ENCODE measurements around the gene RPS19.

RPS19 gene

GRCh38 chr19:41879080-41879479, 19.0 kb downstream of the RPS19 start:
- DNase-seq (ENCODE audit: low spot score) = no peak

GRCh38 chr19:41879670-41880328, 19.7 kb downstream of the RPS19 start:
- DNase-seq (ENCODE audit: low spot score) = no peak

- no peak for DNase-seq (ENCODE audit: low spot score)
Measured at GRCh38 chr19:41880329-41880708, 20.3 kb downstream of the RPS19 start.

- DNase-seq (ENCODE audit: low spot score) = peak; percentile 63
Measured at GRCh38 chr19:41882568-41883462, 22.8 kb downstream of the RPS19 start, which contains the start of gene ARHGEF1. ARHGEF1 (plus strand) TSS chr19:41883184; CDS start chr19:41888083, 4,899 bp downstream.

GRCh38 chr19:41883463-41883820, 23.4 kb downstream of the RPS19 start:
- no peak for DNase-seq (ENCODE audit: low spot score)

DNA sequence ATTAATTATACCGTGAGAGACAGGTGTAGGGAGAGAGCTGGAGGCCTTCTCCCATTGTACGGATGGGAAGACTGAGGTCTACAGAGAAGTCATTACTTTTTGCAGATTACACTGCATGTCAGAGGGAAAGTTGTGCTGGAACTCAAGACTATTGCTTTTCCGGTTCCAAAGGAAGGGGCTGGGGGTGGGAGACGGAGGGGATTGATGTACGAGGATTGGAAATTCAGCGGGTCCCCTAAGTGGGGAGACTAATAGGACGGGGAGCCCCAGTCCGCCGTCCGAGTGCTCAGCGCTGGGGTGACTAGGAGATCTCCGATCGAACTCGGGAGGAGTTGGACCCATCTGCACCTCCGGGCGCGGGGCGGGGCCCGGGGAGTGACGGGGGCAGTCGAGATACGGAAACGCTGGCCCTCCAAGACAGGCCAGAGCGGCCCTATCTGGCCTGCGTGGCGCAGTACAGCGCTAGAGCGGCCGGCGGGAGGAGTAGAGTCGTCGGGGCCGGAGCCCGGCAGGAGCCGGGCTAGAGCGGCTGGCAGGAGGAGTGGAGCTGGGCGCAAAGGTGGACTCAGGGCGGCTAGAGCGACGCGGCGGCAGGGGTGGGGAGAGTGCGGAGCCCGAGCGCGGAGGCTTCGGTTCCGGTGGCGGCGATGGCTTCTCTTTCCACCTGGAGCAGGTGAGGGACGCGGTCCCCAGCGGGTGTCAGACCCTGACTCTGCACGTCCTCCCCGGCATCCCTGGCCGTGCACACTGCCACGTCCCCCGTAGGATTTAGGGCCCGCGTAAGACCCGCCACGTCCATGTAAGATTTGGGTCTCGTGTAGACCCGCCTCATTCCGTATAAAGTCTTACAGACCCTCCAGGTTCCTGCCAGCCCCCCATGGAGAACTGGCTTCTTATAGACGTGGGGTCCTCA, 24.0 kb downstream of the RPS19 start:
- DNase-seq (ENCODE audit: low spot score) = peak; percentile 98

DNA sequence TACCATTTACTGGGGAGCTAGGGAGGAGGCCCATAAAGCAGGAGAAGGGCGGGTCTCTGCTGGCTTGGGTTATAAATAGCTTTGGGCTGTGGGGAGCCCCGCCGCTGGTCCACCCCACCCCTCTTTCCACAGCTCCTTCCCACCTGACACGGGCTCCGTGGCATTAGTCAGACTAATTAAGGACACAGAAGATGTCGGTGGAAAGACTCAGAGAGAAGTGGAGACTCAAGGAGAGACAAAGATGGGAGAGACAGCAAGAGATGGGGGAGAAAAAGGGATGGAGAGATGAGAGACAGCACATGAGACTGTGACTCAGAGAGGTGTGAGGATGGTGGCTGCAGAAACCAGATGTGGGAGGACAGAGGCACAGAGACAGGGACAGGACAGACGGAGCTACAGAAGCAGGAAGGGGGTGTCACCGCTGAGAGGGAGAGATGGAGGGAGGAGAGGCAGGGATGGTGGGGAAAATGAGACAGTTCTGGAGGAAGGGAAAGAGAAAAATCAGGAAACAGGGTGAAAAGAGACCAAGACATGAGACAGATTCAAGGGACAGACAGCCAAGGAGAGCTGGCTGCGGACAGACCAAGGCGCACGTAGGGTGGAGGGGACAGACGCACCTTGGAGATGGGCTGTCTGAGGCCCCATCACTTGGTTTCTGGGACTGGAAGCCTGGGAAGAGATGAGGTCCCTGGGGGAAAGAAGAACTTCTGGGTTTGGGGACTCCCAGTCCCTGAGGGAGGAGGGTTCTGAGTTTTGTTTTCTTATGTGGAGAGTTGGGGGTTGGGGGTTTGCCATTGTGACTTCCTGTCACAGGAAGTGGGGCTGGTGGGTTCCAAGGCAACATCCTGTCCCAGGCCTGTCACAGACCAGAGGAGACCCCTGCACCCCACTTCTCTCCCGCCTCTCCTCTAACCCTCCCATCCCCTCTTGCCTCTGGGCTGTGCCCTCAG, 27.0 kb downstream of the RPS19 start:
- no peak for DNase-seq (ENCODE audit: low spot score)

DNA sequence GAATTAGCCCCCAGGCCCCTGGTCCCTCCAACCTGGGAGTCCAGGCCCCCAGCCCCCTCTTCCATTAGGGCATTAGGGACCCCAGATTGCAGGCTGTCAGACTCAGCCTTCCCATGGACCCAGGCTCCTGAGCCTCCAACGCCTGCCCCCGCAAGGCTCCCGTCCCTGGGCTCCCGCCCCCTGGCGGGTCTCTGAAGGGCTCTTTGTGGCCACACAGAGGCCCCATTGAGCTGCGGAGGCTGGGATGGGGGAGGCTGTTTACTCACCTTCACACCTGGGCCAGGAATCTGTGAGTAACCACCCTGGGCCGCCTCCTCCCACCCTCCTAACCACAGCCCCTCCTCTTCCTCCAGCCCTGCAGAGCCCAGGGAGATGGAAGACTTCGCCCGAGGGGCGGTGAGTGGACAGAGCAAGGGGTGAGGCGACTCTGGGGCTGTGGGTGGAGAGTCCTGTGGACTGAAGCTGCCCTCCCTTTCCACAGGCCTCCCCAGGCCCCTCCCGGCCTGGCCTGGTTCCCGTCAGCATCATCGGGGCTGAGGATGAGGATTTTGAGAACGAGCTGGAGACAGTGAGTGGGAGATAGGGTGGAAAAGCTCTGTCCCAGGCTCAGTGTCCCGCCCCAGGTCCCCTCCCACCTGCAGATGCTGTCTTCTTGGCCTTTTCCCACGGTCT, 27.8 kb downstream of the RPS19 start:
- no peak for DNase-seq (ENCODE audit: low spot score)

DNA sequence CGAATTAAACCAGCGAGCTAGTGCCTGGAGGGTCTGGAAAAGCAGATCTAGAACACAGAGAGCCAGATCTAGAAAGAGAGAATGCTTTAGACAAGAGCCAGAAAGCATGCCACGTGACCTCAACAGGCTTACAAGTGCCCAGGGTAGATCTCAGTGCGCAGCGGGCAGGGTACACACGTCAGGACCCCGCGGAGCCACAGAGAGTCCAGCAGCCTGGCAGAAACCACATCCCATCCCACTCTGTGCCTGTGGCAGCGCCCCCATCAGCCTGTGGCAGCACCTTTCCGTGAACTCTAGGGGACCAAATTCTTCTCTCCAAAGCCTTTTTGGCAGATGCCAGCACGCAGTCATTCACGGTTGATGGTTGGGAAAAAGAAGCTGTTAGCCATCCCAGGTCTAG, 28.9 kb downstream of the RPS19 start:
- DNase-seq (ENCODE audit: low spot score) = no peak

GRCh38 chr19:41889896-41890295, 29.8 kb downstream of the RPS19 start:
- no peak for DNase-seq (ENCODE audit: low spot score)

DNA sequence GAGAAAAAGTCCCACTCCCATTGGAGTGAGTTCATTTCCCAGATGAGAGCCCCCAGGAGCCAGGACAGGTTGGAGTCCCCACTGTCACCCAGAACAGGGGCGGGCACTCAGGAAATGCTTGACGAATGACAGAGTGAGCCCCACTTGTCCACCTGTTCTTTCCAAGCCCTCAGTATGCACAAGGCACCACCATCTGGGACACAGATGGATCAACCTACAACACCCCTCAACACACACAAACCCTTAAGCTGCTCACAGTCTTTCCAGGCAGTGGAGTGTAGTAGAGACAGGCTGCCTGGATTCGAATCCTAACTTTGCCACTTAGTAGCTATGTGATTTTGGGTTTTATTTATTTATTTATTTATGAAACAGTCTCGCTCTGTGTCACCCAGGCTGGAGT, 30.9 kb downstream of the RPS19 start:
- no peak for DNase-seq (ENCODE audit: low spot score)

DNA sequence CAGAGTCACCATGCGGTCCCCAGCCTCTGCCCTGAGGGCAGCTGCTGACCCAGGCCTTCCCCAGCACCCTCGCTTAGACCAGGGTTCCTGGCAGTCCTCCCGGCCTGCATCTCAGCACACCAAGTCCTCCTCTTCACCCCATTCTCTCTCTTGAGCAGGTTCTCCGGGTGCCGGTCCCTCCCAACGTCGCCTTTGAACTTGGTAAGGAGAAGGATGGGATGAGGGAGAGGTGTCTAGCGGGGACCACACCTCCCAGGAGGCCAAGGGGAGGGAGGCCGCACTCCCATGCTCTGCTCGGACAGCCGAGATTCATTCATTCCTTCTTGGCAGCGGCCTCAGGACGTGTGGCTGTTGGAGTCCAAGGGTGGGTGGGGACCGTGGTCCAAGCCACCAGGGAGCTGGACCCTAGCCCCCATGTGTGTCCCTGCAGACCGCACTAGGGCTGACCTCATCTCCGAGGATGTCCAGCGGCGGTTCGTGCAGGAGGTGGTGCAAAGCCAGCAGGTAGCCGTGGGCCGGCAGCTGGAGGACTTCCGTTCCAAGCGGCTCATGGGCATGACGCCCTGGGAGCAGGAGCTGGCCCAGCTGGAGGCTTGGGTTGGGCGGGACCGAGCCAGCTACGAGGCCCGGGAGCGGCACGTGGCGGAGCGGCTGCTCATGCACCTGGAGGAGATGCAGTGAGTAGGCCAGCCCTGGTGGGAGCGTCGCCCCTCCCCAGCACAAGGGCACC, 32.3 kb downstream of the RPS19 start:
- DNase-seq (ENCODE audit: low spot score) = no peak

- no peak for DNase-seq (ENCODE audit: low spot score)
Measured at GRCh38 chr19:41893899-41894298, 33.8 kb downstream of the RPS19 start.

DNA sequence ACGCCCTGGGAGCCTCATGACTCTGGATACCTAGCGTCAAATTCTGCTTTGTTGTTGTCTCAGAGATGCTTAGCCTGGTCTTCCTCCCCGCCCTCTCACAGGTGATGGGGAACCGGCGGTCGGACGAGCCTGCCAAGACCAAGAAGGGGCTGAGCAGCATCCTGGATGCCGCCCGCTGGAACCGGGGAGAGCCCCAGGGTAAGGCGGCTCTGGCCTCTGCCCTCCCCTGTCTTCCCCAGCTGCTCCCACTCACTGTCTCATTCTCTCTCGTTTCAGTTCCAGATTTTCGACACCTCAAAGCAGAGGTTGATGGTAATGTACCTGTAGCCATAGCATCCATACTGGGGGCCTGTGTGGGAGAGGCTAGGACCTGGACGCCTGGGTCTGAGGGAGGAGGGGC, 34.3 kb downstream of the RPS19 start:
- no peak for DNase-seq (ENCODE audit: low spot score)

DNA sequence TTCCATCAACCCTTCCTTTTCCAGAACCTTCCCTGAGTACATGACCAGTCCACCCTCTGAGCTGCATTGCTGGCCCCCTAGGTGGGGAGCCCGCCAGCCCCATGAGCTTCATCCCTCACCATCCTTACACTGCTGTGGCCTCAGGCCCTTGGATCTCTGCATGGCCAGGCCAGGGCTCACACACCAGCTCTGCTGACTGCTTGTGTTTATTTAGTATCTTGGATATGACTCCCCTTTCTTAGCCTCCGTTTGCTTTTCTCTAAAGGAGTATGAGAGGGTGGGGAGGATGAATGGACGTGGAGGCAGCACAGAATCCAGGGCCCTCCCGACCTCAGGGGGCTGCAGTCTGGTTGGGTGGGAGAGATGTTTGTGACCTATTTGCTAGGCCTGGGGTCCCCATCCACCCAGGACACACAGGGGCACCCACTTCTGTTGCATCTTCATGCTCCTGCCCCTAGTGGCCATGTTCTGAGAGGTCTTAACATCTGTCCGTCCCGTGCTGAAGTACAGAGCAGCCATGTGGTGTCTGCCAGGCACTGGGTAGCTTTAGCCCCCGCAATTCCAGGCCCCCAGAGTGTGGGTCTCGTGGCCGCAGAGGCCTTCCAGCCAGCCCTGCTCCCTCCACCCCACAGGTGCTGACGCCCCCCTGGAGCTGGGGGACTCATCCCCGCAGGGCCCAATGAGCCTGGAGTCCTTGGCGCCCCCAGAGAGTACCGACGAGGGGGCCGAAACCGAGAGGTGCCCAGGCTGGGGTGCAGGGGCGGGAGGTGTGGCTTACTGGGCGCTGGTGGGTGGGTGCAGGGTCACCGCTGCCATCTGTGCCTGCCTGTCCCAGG, 35.9 kb downstream of the RPS19 start:
- no peak for DNase-seq (ENCODE audit: low spot score)

DNA sequence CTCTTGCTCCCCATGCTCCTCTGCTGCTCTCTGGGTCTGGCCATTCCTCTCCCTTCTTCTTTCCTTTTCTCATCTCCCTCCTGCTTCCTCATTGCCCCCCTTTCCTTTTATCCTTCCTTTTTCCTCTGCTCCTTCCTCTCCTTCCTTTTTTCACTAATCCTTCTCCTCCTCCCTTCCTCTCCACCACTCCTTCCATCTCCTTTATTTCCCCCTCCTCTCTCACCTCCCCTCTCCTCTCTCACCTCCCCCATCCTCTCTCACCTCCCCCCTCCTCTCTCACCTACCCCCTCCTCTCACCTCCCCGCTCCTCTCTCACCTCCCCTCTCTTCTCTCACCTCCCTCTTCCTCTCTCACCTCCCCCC, 36.5 kb downstream of the RPS19 start:
- DNase-seq (ENCODE audit: low spot score) = no peak

DNA sequence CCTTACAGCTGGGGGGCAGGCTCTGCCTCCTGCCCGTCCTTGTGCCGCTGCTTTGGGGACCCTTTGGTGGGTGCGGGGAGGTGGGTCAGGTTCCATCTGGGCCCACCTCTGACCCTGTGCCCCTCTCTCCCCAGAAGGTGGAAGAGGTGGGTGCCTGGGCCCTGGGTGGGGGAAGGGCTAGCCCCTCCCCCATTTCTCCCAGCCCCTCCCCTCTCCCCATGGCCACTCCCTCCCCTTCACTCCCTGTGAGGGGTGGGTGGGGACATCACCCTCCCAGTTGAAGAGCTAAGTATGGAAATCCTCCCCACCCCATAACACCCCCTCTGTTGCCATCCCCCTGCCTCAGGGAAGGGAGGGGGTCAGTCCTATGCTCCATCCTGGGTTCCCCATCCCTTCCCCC, 37.1 kb downstream of the RPS19 start:
- DNase-seq (ENCODE audit: low spot score) = no peak

GRCh38 chr19:41897820-41898219, 37.8 kb downstream of the RPS19 start:
- DNase-seq (ENCODE audit: low spot score) = no peak

DNA sequence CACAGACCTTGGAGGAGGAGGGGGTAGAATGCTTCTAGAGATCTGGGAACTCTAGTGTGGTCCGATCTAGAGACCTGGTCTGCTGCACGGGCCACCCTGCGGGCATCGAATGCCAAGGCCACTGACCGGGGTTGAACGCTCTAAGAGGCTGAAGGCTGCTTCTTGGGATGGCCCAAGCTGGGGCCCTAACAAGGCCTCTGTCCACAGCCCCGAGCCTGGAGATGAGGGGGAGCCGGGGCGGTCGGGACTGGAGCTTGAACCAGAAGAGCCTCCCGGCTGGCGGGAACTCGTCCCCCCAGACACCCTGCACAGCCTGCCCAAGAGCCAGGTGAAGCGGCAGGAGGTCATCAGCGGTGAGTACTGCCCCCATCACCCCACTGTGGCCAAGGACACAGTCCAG, 38.2 kb downstream of the RPS19 start:
- no peak for DNase-seq (ENCODE audit: low spot score)

Data from RKO (cell line).